Adipose tissue (tissue), 3 donors: ENCODE results near the gene ADRM1. TPM values are rescaled to one million over a fixed set of nuclear protein-coding genes. Genes with fewer than 3 reads are reported as not detected.

Experiments
- H3K27ac ChIP-seq: one replicate; pipeline ENCODE4 v1.5.1; 2013; ENCODE audit warnings: low read depth, low read length
- WGBS, 3 donors: extraction: QIAGEN DNeasy Blood & Tissue Kit; methylation state at CpG; one replicate each; pipeline ENCODE4 v1.1.7; 2013; 5-methylcytosine and 5-hydroxymethylcytosine counted together
- polyA plus RNA-seq, 3 donors: library from polyadenylated mRNA; stranded (reverse); fragments of 200-250 nt; gene quantifications; one replicate each; pipeline ENCODE4 v1.2.3, GENCODE V29; 2013
- donor health status: healthy with polysubstance abuse.
- donor health status: Bipolar disorder and iron deficiency.
- donor health status: healthy.

Gene ADRM1
- polyA plus RNA-seq, 3 donors, result 73.2 to 131 (median 81.4) TPM

DNA sequence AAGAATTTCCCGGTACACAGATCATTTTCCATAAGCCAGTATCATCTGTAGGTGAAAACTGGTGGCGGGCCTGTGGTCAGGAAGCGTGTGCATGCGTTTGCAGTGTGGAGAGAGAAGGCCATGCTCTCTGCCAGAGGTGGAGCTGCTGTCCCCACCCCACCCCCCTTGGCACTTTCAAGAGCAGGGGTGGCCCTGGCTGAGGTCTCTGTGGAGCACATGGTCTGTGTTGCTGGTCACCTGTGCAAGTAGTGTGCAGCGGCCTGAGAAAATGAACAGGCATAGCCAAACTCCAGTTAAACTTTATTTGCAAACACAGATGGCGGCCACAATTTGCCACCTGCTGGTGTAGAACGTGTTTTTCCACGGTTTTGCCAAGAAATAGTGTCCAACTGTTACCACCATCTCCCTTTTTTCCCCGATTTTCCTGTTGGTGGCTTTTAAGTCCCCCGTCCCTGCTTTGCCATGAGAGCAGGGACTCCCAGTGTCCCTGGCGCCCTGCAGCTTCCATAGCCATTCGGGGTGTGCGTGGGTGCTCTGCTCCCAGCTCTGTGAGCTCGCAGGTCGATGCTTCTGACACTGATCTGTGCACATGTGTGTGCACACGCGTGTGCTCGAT is 2.5 kb downstream of the ADRM1 start:
- no peak overlapping the region for H3K27ac ChIP-seq
- WGBS, 3 donors, result 53 to 85% (median 80%) methylated on average over 18 of the region's 18 CpGs

DNA sequence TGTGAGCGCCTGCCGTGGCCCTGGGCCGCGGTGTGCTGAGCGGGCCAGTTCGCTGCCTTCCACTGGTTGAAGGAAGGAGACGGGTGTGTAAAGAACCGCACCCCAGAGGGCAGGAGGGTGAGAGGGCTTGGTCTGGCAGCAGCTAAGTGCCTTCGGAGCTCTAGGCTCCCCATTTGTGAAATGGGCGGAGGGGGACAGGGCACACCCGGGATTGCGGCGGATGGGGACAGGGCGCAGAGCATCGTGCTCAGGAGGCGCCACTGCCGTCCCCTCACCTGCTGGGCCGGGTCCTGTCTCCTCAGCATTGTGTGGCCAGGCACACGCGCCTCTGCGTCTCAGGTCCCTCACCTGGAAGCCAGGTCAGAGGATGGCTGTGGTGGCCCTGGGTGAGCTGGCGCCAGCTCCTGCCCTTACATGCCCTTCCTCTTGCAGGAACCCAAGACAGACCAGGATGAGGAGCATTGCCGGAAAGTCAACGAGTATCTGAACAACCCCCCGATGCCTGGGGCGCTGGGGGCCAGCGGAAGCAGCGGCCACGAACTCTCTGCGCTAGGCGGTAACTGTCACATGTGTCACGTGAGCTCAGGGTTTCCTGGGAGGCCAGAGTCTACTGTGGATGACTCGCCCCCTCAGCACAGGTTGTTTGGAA is 3.1 kb downstream of the ADRM1 start:
- H3K27ac ChIP-seq, result no peak overlapping the region
- 75 to 86% (median 84%) methylated on average over 33 of the region's 33 CpGs for WGBS, 3 donors

- no peak overlapping the region for H3K27ac ChIP-seq
- whole genome bisulfite sequencing, 3 donors, result 81 to 93% (median 91%) methylated on average over 27 of the region's 27 CpGs
Measured at GRCh38 chr20:62306414-62307187, 3.8 kb downstream of the ADRM1 start.

DNA sequence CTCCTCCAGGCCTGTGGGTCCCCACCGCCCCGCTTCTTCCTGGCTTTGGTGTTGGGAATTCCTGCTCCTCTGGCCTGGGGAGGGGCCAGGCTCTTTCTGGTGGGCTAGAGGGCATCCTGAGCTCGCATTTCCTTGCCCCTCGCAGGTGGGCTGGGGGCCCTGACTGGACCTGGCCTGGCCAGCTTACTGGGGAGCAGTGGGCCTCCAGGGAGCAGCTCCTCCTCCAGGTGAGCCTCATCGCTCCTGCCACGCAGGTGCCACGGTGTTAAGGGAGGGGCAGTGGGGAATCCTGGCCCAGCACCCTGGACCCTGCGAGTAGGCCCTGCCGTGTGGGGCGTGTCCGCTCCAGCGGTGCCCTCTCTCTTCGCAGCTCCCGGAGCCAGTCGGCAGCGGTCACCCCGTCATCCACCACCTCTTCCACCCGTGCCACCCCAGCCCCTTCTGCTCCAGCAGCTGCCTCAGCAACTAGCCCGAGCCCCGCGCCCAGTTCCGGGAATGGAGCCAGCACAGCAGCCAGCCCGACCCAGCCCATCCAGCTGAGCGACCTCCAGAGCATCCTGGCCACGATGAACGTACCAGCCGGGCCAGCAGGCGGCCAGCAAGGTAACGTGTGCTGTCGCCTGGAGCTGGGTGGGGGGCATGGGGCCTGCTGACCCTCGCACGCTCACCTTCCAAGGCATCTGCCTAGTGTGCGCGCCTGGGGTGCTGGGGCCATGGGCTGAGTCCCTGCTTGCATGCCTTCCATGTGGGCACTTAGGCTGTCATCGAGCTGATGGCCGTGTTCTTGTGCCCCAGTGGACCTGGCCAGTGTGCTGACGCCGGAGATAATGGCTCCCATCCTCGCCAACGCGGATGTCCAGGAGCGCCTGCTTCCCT is 4.7 kb downstream of the ADRM1 start:
- 82 to 88% (median 84%) methylated on average over 39 to 42 of the region's 42 CpGs for WGBS, 3 donors
- H3K27ac ChIP-seq, result no peak overlapping the region

- 89 to 92% (median 91%) methylated on average over 29 of the region's 29 CpGs for WGBS, 3 donors
- no peak overlapping the region for H3K27ac ChIP-seq
Measured at GRCh38 chr20:62308102-62308822, 5.5 kb downstream of the ADRM1 start.

DNA sequence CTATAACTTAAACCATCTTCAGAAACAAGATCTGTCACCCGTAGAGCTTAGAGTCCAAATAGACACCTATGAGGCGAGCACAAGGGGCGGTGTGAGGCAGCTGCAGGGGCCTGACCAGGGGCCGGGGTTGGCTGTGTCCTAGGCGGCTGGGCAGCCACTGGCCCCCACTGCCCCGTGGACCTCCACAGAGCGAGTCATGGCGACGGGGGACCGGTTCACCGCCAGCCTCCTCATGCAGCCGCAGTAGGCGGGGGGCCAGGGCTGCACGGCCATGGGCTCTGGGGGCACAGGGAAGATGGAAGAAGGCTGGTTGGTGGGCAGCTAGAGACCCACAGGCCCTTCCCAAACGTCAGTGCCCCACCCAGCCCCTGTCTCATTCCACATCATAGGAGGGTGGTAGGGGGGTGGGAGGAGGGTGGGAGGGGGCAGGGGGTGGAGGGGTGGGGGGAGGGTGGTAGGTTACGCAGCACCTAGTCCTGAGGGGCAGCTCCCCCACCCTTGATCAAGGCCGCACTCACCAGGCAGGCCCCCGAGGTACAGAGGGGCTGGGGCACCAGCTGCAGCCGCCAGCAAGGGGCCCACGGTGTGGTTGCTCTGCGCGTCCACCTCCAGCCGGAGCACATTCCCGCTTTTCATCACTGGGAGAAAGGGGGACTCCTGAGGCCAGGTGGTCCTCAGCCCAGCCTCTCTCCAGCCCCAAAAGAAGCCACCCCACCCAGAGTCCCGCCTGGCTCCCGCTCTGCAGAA is 6.6 kb downstream of the ADRM1 start:
- H3K27ac ChIP-seq, result no peak overlapping the region
- 88 to 89% (median 89%) methylated on average over 20 to 26 of the region's 26 CpGs for WGBS, 3 donors

DNA sequence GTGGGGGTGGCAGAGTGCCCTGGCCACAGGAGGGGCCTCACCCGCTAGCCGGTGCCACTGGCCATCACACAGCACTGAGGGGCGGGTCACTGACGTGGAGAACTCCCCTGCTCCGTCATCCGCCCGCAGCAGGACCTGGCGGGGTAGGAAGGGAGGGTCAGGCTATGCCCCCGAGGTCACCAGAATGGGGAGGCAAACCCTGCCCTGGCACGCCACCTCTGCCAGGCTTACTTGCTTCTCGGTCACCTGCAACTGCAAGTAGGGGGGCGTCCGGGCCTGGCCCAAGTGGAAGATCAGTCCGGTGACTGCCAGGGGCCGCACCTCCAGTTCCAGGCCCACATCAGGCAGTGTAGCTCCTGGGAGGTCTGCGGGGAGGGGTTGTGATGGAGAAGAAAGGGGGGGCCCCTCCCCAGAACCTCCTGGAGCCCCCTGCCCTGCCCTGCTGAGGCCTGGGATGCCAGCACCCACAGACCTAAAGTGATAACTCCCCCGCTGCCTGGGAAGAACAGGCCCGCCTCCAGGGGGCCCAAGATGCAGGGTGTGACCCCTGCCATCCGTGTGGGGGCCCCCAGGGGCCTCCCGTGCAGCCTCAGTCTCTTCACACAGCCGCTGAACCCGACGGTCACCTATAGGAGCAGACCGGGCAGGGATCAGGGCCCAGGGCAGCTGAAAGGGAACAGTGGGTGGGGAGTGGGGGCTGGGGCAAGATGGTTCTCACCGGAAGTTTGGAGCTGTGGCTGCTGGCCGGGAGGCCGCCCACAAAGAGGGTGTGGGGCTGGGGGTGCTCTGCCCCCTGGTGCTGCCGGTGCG is 7.4 kb downstream of the ADRM1 start:
- H3K27ac ChIP-seq, result no peak overlapping the region
- 78 to 87% (median 81%) methylated on average over 27 to 29 of the region's 29 CpGs for WGBS, 3 donors

DNA sequence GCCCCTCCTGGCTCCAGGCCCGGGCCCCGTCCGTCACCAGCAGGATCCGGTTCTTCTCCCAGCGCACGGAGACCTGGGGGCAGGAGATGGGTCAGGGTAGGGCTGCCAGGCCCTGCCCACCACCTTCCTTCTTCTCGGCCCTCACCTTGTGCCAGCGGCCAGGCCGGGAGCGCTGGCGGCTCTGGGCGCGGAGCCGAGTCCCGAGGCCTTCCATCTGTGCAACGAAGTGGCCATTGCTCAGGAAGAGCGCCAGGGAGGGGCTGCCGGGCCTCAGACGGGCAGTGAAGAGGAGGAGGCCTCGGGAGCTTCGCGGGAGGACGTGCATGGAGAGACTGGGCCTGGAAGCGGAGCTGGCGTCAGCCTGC is 7.9 kb downstream of the ADRM1 start:
- H3K27ac ChIP-seq, result no peak overlapping the region
- WGBS, 3 donors, result 75 to 86% (median 81%) methylated on average over 23 to 25 of the region's 25 CpGs

DNA sequence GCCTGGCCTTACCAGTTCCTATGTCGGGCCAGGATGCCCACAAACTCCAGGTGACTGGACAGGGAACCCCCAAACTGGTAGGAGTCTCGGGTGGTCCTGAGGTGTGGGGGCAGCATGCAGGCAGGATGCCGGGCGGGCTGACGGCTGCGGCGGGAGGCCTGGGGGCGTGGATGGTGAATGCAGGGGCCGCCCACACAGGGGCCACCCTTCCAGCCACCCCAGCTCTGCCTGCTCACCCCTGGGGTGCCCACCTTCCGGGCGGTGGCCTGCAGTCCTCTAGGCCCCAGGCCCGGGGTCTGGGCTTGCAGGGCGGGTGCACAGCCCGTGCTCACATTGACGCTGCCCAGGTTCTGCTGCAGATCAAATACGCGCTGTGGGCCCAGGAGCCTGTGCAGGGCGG is 8.4 kb downstream of the ADRM1 start:
- WGBS, 3 donors, result 91 to 92% (median 92%) methylated on average over 13 to 18 of the region's 18 CpGs
- no peak overlapping the region for H3K27ac ChIP-seq

GRCh38 chr20:62311832-62312661 is 9.2 kb downstream of the ADRM1 start:
- 92 to 95% (median 94%) methylated on average over 45 to 60 of the region's 60 CpGs for WGBS, 3 donors
- no peak overlapping the region for H3K27ac ChIP-seq

GRCh38 chr20:62312662-62312977 is 9.8 kb downstream of the ADRM1 start:
- WGBS, 3 donors, result 86 to 94% (median 90%) methylated on average over 11 to 16 of the region's 16 CpGs
- H3K27ac ChIP-seq, result no peak overlapping the region

- WGBS, 3 donors, result 91 to 95% (median 94%) methylated on average over 26 of the region's 26 CpGs
- H3K27ac ChIP-seq, result no peak overlapping the region
Measured at GRCh38 chr20:62313021-62313420, 10.2 kb downstream of the ADRM1 start.

DNA sequence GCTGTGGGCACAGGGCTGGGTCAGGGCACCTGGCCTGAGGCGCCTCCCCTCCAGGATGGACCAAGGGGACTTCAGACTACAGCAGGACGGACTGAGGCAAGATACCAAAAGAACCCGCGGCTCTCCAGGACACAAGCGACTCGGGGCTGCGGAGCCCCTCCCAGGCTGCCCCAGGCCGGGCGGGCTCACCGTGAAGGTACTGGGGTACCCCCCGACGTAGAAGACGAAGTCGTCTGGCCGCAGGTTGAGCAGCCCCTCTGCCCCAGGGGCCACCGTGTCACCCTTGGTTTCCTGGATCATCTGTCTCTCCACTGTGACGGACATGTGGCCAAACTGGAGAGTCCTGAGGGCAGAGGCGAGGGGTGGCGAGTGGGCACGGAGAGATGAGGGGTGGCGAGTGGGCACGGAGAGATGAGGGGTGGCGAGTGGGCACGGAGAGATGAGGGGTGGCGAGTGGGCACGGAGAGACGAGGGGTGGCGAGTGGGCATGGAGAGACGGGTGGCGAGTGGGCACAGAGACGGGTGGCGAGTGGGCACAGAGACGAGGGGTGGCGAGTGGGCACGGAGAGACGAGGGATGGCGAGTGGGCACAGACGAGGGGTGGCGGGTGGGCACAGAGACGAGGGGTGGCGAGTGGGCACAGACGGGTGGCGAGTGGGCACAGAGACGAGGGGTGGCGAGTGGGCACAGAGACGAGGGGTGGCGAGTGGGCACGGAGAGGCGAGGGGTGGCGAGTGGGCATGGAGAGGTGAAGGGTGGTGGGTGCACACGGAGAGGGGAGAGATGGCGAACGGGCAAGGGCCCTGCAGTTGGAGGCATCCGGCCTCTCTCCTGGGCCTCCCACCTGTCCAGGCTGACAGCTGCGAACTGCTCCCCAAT is 10.9 kb downstream of the ADRM1 start:
- no peak overlapping the region for H3K27ac ChIP-seq
- 92 to 95% (median 94%) methylated on average over 45 to 55 of the region's 55 CpGs for WGBS, 3 donors

DNA sequence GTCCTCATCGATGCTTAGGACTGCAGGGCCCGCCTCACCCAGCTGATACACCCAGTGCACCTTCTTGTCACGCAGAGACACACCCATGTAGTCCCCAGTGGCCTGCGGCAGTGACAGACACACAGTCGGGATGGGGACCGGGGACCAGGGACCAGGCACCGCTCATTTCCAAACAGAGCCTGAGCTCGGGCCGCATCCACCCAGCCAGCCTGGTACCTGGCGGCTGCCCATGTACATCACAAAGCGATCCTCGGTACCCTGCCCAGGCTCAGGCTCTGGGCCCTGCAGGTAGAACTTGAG is 11.5 kb downstream of the ADRM1 start:
- H3K27ac ChIP-seq, result no peak overlapping the region
- WGBS, 3 donors, result 92 to 97% (median 95%) methylated on average over 12 of the region's 12 CpGs

- no peak overlapping the region for H3K27ac ChIP-seq
- 89 to 92% (median 91%) methylated on average over 25 of the region's 25 CpGs for WGBS, 3 donors
Measured at GRCh38 chr20:62314711-62315302, 12.0 kb downstream of the ADRM1 start.
